GM12874 (cell line): ENCODE measurements around the gene ZNF438.

ENCODE experiments used
- TF ChIP-seq, protein P1 (sequence below): IDR thresholded peaks from 2 replicates; pipeline ENCODE4 v1.5.1; 2011; ENCODE audit warnings: low read depth, mild to moderate bottlenecking, control low read depth, low read length, moderate library complexity; ENCODE audit not compliant: insufficient read depth

The ZNF438 gene

DNA sequence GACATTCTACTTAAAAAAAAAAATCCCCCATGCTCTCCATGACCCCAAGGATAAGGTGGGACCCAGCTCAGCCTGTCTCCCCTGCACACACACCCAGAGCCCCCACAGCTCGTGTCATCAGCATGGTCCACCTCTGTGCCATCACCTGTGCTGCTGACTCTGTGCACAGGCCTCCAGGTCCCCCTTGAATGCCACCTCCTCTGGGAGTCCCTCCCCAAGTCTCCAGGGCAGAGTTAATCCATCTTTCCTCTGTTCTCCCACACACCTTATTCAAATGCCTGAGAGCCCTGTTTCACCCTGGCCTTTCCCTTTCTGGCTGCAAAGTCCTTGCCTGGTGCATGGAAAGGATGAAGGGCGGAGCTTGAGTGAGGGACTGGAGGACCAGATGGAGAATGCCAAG lies 208.0 kb downstream of the ZNF438 start:
- TF ChIP-seq, protein P1, sequence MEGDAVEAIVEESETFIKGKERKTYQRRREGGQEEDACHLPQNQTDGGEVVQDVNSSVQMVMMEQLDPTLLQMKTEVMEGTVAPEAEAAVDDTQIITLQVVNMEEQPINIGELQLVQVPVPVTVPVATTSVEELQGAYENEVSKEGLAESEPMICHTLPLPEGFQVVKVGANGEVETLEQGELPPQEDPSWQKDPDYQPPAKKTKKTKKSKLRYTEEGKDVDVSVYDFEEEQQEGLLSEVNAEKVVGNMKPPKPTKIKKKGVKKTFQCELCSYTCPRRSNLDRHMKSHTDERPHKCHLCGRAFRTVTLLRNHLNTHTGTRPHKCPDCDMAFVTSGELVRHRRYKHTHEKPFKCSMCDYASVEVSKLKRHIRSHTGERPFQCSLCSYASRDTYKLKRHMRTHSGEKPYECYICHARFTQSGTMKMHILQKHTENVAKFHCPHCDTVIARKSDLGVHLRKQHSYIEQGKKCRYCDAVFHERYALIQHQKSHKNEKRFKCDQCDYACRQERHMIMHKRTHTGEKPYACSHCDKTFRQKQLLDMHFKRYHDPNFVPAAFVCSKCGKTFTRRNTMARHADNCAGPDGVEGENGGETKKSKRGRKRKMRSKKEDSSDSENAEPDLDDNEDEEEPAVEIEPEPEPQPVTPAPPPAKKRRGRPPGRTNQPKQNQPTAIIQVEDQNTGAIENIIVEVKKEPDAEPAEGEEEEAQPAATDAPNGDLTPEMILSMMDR: no peak

DNA sequence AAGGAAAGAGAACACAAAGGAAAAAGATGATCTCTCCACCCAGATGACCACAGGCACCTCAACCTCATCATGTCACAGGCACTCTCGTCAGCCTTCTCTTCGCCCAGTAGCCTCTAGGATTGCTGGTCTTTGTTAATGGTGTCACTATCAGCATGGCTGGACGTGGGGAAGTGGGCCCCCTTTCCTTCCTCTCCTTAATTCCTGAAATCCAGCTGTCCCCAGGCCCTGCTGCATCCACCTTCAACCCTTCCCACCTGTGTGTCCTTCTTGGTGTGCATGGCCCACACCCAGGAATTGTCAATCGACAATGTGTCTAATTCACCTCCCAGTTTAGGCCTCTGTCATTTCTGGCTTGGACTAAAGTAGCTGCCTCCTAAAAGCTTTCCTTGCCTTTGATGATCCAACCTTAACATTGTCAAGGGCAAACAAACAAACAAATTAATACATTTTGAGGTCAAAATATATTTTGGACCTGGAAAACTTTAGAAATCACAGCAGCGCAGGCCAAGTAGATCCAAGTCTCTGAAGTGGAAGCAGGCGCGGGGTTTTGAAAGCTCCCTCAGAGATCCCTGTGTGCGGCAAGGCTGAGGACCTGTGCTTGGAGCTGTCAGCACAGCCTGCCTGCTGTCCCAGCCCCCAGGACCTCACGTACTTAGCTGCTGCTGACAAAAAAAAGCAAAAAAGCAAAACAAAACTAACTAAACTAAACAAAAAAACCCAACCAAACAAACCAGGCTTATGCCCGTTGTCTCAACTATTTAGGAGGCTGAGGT lies 208.8 kb downstream of the ZNF438 start:
- TF ChIP-seq, protein P1: no peak

DNA sequence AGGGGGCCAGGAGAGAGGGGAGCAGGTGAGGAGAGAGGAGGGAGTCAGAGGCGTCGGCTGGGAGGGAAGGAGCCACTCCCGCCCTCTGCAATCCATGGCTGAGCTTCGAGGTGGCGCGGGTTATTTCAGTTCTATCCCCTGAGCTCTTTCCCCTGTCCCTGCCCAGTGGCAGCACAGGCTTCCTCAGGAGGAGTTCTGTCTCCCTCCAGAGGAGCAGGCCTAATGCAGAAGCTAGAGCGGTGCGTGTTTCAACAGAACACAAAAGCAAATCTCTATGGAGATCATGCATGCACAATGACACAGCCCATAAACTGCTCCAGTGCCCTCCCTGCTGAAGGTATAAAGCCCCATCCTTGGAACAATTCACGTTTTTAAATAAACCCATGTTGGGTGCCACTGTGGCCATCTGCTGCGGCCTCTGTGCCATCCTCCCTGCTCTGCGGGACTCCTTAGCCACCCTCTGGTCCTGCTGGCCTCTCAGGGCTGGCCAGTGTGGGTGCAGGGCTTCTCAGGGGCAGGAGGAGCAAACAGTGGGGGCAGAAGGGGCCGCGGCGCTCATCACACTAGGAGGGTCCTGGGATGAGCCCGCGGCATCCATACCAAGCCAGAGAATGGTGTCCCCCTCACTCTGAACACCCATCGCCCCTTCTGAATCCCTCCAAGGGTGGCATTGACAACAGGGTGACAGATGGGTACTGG lies 209.5 kb downstream of the ZNF438 start:
- TF ChIP-seq, protein P1: no peak

DNA sequence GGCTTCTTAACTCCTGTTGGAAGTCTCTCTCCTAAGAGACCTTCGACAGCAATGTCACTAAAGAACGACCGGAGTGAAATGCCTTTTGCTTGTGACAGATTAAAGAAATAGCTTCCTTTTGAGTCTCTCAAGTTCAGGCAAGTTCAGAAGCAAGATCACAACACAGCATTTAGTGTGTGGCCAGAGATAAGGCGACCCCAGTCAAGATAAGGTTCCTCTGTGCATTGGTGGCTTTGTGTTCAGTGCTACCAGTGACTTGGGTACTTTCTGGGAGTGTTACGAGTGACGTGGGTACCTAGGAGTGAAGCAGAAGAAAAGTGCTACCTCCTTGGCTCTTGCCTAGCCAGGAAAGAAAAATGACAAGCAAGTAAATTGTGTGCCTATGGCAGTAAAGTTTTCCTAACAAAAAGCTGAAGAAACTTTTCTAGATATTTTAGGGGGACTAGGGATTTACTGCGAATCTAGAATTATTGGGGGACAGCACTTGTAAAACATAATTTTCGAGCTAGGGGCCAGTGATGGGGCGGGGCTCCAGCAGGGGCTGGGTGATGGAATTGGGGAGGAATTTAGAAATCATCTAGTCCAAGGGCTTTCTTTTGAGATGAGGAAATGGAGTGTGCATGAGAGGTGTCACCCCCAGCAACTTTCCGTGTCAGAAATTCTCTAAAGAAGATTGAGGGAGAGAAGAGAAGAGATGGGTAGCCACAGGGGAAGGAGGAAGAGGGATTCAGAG lies 210.2 kb downstream of the ZNF438 start:
- TF ChIP-seq, protein P1: no peak

DNA sequence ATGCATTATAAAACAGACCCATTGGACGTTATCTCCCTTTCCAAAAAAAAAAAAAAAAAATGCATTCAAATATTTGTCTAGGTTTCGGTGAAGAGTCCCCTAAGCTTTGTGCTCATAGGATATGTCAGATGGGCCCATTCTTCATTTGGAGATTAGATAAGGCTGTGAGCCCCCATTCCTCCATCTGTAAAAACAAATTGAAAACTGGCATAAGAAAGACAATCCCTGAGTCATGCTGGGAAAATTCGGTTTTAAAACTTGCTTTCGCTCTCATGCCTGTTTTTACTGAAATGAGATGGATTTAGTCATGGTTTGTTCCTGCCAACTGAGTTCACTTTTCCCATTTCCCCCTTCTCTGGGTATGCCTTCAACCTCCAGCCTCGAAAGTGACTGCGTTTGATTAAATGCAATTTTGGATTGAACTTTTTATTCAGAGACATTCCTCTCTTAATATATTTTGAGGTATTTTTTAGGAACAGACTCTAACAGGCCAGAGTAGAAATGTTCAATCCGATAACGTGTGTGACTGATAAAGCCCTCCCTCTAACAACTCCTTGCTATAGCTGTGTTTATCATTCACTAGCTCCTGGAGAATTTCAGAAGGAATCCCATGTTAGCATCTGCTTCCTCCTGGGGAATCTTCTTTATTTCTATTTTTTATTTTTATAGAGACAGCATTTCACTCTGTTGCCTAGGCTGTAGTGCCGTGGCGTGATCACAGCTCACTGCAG lies 211.2 kb downstream of the ZNF438 start:
- TF ChIP-seq, protein P1: no peak

DNA sequence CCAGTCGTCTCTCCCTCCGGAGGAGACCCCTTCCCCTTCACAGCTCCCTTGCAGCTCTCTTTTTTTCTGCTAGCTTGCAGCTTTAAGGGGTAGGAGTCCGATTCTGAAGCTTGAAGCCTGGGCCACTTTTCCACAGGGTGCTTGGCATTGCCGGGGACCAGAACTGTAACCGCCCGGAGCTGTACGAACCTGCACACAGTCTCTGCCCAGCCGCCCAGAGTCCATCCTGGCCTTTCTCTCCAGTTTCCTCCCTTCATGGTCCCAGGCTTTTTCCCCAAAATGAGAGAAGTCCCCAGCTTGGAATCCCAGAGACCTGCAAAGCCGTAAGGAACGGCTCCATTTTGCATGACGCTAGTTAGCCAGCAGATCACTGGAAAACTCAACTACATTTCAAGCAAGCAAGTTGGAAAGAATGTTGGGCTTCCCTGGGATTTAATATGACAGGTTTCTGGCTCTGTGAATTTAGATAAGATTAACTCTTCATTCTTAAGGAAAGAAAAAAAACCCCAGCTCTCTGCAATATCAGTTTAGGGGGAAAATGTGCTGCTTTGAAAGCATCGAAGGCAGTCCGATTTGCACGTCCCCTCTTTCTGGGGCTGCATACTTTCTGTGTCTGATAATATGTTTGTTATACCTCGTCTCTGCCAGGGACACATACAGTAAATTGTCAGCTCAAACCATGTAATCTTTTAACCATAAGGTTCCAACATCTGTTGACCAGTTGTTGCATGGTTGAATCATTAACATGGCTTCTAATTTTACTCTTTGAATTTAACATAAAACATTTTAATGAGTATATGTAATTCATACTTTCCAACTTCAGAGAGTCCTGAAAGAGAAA lies 212.1 kb downstream of the ZNF438 start:
- TF ChIP-seq, protein P1: no peak
